Stimulated activated CD8-positive, alpha-beta memory T cell treated with anti-CD3 and anti-CD28 coated beads, Interleukin-7, amount 100 ng/mL, for 4 hours (primary cell): ENCODE measurements around the gene PRSS2.

Experiments used
- DNase-seq, 2 donors: peaks; one replicate each; pipeline ENCODE4 v3.0.0-alpha.2; 2020; ENCODE audit warnings: low read depth in 2 of 2

PRSS2 gene

DNA sequence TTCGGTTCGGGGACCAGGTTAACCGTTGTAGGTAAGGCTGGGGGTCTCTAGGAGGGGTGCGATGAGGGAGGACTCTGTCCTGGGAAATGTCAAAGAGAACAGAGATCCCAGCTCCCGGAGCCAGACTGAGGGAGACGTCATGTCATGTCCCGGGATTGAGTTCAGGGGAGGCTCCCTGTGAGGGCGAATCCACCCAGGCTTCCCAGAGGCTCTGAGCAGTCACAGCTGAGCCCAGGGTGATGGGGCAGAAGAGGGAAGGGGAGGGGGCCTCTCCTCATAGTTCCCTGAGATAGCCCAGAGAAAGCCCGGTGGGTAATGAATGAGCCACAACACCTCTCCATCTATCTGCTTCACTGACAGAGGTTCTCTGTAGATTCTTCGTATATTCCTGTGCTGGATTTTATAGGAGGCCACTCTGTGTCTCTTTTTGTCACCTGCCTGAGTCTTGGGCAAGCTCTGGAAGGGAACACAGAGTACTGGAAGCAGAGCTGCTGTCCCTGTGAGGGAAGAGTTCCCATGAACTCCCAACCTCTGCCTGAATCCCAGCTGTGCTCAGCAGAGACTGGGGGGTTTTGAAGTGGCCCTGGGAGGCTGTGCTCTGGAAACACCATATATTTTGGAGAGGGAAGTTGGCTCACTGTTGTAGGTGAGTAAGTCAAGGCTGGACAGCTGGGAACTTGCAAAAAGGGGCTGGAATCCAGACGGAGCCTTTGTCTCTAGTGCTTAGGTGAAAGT, 16.4 kb downstream of the PRSS2 start:
- DNase-seq: no peak

- no peak for DNase-seq
Measured at GRCh38 chr7:142787783-142788182, 17.0 kb downstream of the PRSS2 start.

- DNase-seq: no peak
Measured at GRCh38 chr7:142788303-142789289, 17.8 kb downstream of the PRSS2 start.

DNA sequence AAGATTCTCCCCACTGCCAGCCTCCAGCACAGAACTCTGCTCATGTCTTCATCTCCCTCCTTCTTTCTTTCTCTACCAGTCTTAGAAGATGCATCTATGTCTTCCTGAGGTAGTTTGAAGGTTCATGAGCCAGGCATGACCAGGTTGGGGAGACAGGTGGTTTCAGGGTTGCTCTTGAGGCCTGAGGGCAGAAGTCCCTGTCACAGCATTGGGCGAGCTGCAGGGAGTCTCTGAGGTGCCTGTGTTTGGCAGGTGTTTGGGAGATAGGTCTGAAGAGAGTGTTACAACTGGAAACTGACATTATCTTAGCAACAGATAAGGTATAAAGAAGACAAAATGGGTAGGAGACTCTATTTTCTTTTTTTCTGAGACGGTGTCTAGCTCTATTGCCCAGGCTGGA, 18.7 kb downstream of the PRSS2 start:
- no peak for DNase-seq

DNA sequence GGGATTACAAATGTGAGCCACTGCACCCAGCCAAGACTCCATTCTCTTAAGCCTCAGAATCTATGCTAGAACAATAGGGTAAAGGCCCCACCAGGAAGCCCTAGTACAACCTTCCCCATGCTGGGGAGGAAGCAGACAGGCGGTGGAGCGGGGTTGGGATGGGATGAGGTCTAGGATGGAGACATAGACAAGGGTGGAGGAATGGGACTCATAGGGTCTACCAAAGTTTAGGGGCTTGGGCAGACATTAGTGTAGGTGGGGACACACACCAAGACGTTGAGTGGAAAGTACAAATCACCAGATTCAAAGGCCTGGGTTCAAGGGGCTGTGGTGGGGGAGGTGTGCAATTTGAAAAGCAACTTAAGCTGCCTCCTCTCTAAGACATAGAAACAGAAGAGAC, 19.3 kb downstream of the PRSS2 start:
- DNase-seq: no peak

DNA sequence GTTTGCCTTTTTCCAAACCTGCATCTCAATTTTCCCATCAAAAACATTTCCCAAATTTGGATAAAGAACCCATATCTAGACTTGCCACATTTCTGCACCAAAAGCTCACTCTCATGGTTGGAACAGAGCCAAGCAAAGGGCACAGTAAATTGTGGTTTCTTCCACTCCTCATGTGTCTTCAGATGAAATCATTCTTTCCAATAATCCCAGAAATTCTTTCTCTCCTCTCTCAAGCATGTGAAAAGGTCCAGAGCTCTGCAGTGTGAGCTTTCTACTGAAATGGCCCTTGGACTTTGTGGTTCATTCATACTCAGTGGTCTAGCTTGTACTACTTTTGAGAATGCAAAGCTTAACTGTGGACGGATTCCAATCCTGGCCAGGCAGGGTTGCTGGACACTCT, 19.8 kb downstream of the PRSS2 start:
- no peak for DNase-seq

DNA sequence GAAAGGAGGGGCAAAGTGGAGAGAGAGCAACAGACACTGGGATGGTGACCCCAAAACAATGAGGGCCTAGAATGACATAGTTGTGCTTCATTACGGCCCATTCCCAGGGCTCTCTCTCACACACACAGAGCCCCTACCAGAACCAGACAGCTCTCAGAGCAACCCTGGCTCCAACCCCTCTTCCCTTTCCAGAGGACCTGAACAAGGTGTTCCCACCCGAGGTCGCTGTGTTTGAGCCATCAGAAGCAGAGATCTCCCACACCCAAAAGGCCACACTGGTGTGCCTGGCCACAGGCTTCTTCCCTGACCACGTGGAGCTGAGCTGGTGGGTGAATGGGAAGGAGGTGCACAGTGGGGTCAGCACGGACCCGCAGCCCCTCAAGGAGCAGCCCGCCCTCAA, 20.7 kb downstream of the PRSS2 start:
- no peak for DNase-seq

- DNase-seq: no peak
Measured at GRCh38 chr7:142792129-142792528, 21.4 kb downstream of the PRSS2 start.

- DNase-seq: no peak
Measured at GRCh38 chr7:142792593-142792992, 21.8 kb downstream of the PRSS2 start.

DNA sequence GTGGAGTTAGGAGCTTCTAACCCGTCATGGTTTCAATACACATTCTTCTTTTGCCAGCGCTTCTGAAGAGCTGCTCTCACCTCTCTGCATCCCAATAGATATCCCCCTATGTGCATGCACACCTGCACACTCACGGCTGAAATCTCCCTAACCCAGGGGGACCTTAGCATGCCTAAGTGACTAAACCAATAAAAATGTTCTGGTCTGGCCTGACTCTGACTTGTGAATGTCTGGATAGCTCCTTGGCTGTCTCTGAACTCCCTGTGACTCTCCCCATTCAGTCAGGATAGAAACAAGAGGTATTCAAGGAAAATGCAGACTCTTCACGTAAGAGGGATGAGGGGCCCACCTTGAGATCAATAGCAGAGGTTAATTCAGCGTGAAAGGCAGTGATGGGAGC, 22.4 kb downstream of the PRSS2 start:
- no peak for DNase-seq

GRCh38 chr7:142795339-142795863, 24.6 kb downstream of the PRSS2 start:
- DNase-seq: peak; percentile 65 to 68

GRCh38 chr7:142796001-142796500, 25.3 kb downstream of the PRSS2 start:
- no peak for DNase-seq

DNA sequence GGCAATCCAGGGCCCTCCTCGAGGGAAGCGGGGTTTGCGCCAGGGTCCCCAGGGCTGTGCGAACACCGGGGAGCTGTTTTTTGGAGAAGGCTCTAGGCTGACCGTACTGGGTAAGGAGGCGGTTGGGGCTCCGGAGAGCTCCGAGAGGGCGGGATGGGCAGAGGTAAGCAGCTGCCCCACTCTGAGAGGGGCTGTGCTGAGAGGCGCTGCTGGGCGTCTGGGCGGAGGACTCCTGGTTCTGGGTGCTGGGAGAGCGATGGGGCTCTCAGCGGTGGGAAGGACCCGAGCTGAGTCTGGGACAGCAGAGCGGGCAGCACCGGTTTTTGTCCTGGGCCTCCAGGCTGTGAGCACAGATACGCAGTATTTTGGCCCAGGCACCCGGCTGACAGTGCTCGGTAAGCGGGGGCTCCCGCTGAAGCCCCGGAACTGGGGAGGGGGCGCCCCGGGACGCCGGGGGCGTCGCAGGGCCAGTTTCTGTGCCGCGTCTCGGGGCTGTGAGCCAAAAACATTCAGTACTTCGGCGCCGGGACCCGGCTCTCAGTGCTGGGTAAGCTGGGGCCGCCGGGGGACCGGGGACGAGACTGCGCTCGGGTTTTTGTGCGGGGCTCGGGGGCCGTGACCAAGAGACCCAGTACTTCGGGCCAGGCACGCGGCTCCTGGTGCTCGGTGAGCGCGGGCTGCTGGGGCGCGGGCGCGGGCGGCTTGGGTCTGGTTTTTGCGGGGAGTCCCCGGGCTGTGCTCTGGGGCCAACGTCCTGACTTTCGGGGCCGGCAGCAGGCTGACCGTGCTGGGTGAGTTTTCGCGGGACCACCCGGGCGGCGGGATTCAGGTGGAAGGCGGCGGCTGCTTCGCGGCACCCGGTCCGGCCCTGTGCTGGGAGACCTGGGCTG, 26.0 kb downstream of the PRSS2 start:
- DNase-seq: no peak

DNA sequence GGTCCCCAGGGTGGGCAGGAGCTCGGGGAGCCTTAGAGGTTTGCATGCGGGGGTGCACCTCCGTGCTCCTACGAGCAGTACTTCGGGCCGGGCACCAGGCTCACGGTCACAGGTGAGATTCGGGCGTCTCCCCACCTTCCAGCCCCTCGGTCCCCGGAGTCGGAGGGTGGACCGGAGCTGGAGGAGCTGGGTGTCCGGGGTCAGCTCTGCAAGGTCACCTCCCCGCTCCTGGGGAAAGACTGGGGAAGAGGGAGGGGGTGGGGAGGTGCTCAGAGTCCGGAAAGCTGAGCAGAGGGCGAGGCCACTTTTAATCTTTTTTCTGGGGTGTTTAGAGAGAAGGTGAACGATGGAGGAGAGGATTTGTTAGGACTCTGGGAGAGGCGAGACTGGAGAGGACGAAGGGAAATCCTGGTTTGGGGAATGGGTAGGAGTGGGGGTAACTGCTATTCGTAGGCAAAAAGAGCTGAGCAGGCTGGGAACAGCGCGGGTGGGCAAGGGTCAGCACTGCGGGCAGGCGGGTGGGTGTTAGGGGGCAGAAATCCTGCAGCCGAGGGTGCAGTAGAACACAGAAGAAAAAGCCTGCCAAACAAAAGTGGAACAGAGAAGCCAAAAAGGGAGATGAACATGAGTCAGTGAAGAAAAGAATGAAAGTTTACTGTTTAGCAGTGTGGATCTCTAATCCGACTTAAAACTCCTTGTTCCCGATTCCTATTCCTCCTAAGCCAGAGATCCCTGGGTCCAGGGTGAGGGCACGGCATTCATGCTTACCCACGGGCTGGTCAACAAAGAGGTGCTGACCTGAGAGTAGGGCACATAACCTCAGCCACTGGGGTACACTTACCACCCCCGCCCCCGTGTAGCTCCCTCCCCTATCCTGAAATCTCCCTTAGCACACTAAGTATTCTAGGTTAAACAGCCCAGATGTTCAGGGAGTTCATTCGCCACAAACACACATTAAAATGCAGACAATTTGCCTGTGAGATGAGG, 26.9 kb downstream of the PRSS2 start:
- DNase-seq: no peak

DNA sequence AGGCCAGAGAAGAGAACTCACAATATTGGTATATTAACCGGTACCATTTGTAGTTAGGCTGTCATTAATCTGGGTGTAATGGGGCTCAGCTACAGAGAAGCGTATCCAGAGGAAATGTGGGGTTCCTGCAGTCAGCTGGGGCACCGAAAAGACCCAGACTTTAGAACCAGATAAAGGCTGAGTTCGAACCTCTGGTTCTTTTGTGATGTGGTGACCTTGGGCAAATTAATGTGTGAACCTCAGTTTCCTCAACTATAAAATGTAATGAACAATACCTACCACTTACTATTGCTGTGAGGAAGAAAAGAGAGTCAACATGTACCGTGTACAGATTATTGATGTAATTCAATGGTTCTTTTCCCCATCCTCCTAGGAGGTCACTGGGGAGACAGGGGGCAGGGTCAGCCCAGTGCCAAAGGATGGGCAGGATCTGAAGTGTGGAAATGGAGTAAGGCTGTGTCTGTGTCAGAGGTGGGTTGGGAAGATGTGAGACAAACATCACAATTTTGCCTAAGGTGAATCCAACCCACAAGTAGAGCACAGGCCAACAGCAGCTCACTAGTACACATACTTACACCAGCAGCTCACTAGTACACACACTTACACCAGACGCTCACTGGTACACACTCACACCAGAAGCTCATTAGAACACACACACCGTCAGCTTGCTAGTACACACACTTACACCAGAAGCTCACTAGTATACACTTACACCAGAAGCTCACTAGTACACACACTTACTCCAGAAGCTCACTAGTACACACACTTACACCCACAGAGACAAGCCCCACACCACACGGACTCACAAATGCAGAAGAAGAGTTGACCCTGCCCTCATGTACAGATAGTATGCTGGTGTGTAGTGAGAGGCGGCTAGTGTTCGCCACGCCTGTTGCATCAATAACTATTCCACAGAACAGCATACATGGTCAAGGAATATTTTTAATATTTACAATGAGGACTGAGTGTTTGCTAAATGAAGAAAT, 28.0 kb downstream of the PRSS2 start:
- no peak for DNase-seq

GRCh38 chr7:142799437-142799835, 28.7 kb downstream of the PRSS2 start:
- DNase-seq: no peak

DNA sequence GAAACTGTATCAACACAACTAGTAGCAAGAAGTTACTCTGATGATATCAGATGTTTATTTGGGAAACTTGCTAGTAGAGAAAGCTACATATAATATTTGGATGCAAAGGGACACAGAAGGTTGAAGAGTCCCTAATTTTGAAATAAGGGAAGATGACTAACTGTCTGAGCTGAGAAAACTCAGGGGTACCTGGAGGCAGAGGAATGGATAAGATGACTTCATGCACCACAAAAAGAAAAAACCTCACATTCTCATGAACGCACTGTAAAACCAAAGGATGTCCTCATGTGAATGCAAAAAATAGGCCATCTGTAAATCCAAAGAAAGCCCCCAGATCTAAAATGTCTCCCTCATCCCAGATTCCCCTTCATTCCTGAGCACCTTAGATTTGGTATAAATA, 29.3 kb downstream of the PRSS2 start:
- DNase-seq: no peak

DNA sequence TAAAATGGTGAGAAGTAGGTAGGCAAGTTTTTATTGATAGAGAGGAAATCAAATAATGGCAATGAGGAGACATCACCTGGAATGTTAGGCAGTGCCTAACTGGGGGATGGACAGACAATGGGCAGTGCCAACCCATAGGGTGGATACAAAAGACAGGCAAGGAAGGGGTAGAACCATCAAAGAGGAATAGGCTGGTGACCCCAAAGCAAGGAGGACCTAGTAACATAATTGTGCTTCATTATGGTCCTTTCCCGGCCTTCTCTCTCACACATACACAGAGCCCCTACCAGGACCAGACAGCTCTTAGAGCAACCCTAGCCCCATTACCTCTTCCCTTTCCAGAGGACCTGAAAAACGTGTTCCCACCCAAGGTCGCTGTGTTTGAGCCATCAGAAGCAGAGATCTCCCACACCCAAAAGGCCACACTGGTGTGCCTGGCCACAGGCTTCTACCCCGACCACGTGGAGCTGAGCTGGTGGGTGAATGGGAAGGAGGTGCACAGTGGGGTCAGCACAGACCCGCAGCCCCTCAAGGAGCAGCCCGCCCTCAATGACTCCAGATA, 30.0 kb downstream of the PRSS2 start:
- no peak for DNase-seq
